Thoracic aorta (tissue), 2 donors: ENCODE data around the gene SPTLC3. TPM values are rescaled to one million over a fixed set of nuclear protein-coding genes. Genes with fewer than 3 reads are reported as not detected.
A peak's percentile ranks its signal among the peaks of the same experiment; 100 is the strongest.

Source experiments
- ATAC-seq: fragments of 150-250 bp; one replicate; pipeline ENCODE4 v1.8.0; 2017; ENCODE audit warnings: low read depth; ENCODE audit not compliant: insufficient number of reproducible peaks, low FRiP score
- DNase-seq: peaks from one replicate; pipeline ENCODE4 v3.0.0-alpha.2; 2020; ENCODE audit warnings: low spot score
- H3K27ac ChIP-seq, 2 donors: fragments of 200-600 bp; sonication (generic); 1 replicate in 1 of 2; 2 replicates in 1 of 2; pipeline ENCODE4 v1.5.1; 2016; ENCODE audit warnings: mild to moderate bottlenecking in 2 of 2, moderate library complexity in 2 of 2
- H3K27me3 ChIP-seq: fragments of 200-600 bp; sonication (generic); replicated peaks from 2 replicates; pipeline ENCODE4 v1.6.0; 2016; ENCODE audit warnings: mild to moderate bottlenecking; ENCODE audit not compliant: insufficient read depth
- H3K36me3 ChIP-seq: fragments of 200-600 bp; sonication (generic); one replicate; pipeline ENCODE4 v1.5.1; 2016
- H3K4me1 ChIP-seq, 2 donors: fragments of 200-600 bp; sonication (generic); 1 replicate in 1 of 2; 2 replicates in 1 of 2; pipeline versions ENCODE4 v1.5.1 to v1.6.0; 2016; ENCODE audit warnings: low read depth in 2 of 2, mild to moderate bottlenecking in 1 of 2; ENCODE audit not compliant: control insufficient read depth in 1 of 2
- H3K4me3 ChIP-seq: fragments of 200-600 bp; sonication (generic); 2 replicates; pipeline ENCODE4 v1.5.1; 2016; ENCODE audit warnings: mild to moderate bottlenecking
- H3K9me3 ChIP-seq: fragments of 200-600 bp; sonication (generic); 2 replicates; pipeline ENCODE4 v1.5.1; 2016
- total RNA-seq, 2 donors: library from RNA; depleted of rRNA; stranded (reverse); fragments of >200 nt; gene quantifications; one replicate each; pipeline versions ENCODE4 v1.1.0 to v1.2.3, GENCODE V29; 2016
- TF ChIP-seq, protein P1 (sequence below): fragments of 200-600 bp; sonication (generic); IDR thresholded peaks from one replicate; pipeline ENCODE4 v1.5.1; 2019; ENCODE audit warnings: antibody characterized with exemption

Gene SPTLC3
- total RNA-seq: 1 to 10 TPM; 4.5 to 6.2 TPM

DNA sequence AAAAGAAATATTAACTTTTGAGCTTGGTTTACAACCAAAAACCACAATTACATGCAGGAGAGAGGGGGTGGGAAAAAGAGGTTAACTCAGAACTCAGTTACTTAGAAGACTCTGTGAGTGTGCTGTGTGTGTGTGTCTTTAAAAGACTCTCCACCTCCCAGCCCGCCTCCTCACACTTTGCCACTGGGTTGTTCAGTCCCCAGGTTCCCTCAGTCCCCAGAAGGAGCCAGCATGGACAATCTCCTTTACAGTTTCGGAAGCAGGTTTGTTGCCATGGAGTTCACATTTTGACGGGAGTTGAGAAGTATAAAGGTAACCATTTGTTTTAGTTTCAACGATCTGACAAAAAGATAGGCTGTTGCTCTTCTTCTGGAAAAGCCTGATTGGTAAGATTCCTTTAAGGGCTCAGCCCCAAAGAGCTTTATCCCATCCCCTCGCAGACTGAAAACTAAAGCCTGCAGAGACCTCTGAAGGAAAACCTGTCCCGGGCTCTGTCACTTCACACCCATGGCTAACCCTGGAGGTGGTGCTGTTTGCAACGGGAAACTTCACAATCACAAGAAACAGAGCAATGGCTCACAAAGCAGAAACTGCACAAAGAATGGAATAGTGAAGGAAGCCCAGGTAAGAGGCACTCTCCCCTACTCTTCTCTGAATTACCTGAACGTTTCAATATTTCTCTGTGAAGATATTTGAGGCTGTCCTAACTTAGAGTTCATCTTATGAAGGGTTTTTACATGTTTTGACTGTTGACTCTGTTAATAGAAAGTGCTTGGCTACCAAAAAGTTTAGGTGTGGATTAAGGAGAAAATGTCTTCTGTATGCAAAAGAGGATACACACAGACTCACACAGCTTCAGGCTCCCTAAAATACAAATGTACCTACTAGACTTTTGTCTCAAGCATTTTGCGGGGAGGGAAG is at the start of gene SPTLC3:
TSS of gene SPTLC3 (plus strand) at position 212 of the 921 bp plus-strand sequence. CDS start at position 508, 296 bp downstream.
- Histone ChIP-seq H3K4me1 (peaks cover 3 to 28% of the 10 kb centered on the region in 2 donors), H3K4me3 (peak within 1 kb of the TSS; percentile 72), H3K27ac (peak within 1 kb of the TSS; percentile 64 to 67), H3K36me3 (no peaks in the 10 kb centered on the region), H3K27me3 (no peaks in the 10 kb centered on the region), H3K9me3 (no peaks in the 10 kb centered on the region)
- DNase-seq (no peak), ATAC-seq (no peak)
- TF ChIP-seq, protein P1, sequence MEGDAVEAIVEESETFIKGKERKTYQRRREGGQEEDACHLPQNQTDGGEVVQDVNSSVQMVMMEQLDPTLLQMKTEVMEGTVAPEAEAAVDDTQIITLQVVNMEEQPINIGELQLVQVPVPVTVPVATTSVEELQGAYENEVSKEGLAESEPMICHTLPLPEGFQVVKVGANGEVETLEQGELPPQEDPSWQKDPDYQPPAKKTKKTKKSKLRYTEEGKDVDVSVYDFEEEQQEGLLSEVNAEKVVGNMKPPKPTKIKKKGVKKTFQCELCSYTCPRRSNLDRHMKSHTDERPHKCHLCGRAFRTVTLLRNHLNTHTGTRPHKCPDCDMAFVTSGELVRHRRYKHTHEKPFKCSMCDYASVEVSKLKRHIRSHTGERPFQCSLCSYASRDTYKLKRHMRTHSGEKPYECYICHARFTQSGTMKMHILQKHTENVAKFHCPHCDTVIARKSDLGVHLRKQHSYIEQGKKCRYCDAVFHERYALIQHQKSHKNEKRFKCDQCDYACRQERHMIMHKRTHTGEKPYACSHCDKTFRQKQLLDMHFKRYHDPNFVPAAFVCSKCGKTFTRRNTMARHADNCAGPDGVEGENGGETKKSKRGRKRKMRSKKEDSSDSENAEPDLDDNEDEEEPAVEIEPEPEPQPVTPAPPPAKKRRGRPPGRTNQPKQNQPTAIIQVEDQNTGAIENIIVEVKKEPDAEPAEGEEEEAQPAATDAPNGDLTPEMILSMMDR: no peak

DNA sequence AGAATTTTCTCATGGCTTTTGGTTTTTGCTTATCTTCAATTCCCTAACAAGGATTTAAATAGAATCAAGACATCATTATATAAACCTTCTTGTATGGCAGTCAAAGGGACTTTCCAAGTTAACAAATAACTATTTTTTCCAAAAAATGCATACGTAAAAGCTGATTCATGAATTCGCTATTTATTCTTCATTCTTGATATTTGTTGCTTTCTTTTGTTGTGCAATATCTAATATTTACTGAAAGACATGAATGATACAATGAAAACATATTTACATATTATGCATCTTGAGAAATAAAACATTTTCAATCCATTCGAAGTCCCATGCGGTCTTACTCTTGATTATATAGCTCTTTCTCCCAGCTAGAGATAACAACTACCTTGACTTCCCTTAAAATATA is 47.0 kb upstream of the SPTLC3 start:
- H3K27me3 ChIP-seq: no peaks in the 10 kb centered on the region
- H3K9me3 ChIP-seq: no peaks in the 10 kb centered on the region
- H3K27ac ChIP-seq: no peak overlapping the region
- no peaks in the 10 kb centered on the region for H3K4me1 ChIP-seq
- ATAC-seq (no peak), DNase-seq (no peak)
- no peak overlapping the region for H3K4me3 ChIP-seq
- TF ChIP-seq, protein P1: no peak
- no peaks in the 10 kb centered on the region for H3K36me3 ChIP-seq

DNA sequence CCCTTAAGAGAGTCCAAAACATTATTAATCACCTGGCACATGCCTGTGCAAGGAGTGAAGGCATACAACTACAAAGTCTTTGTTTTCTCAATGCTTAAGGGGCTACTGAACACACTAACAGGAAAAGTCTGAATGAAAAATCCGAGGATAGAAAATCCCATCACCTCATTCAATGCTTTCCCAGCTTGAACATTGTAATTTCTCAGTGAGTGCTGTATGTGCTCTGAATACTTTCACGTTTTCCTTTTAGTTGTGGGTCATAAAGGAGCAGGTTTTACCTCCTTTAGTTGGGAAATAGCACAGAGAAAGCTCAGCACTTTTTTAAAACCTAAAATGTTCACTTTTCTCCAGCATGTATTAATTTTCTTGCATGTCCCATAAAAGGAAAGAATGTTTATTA is 45.9 kb upstream of the SPTLC3 start:
- H3K9me3 ChIP-seq: no peaks in the 10 kb centered on the region
- H3K4me1 ChIP-seq: no peaks in the 10 kb centered on the region
- H3K27ac ChIP-seq: no peak overlapping the region
- ATAC-seq (no peak), DNase-seq (no peak)
- no peaks in the 10 kb centered on the region for H3K27me3 ChIP-seq
- H3K4me3 ChIP-seq: no peak overlapping the region
- TF ChIP-seq, protein P1: no peak
- H3K36me3 ChIP-seq: no peaks in the 10 kb centered on the region

DNA sequence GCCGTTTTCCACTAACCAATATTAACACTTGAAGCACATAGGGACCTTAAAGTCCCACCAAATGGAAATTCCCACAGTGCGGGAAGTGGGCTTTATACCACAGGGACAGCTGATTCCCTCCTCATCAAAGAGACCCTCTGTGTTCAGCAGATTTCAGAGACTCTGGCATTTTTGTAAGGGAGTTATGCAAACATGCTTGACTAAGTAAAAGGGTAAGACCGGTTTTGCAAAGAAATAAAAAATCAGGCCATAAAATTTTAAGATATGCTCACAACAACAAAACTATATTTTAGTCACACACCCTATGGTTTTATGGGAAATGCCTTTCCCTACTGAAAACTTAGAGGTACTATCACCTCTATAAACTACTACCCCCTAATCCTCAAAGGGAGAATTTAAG is 45.4 kb upstream of the SPTLC3 start:
- no peak overlapping the region for H3K4me3 ChIP-seq
- H3K4me1 ChIP-seq: no peaks in the 10 kb centered on the region
- H3K27me3 ChIP-seq: no peaks in the 10 kb centered on the region
- no peak for DNase-seq
- no peaks in the 10 kb centered on the region for H3K36me3 ChIP-seq
- no peaks in the 10 kb centered on the region for H3K9me3 ChIP-seq
- TF ChIP-seq, protein P1: no peak
- no peak for ATAC-seq
- H3K27ac ChIP-seq: no peak overlapping the region

DNA sequence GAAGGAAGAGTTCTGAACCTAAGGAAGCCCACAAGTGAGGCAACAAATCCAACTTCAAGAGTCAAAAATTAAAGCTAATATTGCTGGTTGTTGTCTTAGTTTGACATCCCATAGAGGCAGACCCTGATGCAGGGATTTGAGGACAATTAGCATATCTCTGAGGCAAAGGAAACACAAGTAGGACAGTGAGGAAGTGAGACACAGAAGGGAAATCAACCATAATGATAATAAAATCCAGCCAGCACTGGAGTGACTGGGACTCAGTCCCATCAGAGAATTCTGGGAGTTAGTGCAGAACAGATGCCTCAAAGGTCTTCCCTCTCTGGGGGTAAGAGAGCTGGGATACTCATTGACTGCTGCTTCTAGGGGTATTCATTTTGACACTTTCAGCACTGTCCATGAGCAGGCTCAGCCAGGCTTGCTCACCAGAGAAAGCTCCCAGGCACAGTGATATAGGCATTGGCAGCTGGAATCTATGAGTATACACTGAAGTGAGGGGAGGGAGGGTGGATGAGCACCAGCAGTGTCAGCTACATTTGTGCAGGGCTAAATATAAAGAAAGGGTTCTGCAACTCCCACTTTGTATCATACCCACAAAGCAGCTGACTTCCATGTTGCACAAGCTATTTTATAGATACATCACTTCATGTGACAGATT is 43.4 kb upstream of the SPTLC3 start:
- no peaks in the 10 kb centered on the region for H3K36me3 ChIP-seq
- no peak overlapping the region for H3K4me3 ChIP-seq
- ATAC-seq (no peak), DNase-seq (no peak)
- H3K9me3 ChIP-seq: no peaks in the 10 kb centered on the region
- no peaks in the 10 kb centered on the region for H3K4me1 ChIP-seq
- TF ChIP-seq, protein P1: no peak
- H3K27ac ChIP-seq: no peak overlapping the region
- no peaks in the 10 kb centered on the region for H3K27me3 ChIP-seq
